ENCODE results near the gene PGAP6. TPM values are rescaled to one million over a fixed set of nuclear protein-coding genes. Genes with fewer than 3 reads are reported as not detected.

PGAP6 gene
- total and polyA plus RNA-seq, 9 of the 15 experiments (the other 6 are each of a cell fraction or from before 2014, with no cell fraction given): 0.45 to 50.2 (median 39.3) TPM

GRCh38 chr16:401468-402348, 19.9 kb upstream of the PGAP6 start, which contains the start of gene DECR2 (continued):
- peak; percentile 32; the same call in 1 of the 2 replicates for TF ChIP-seq ZNF316 (IDR thresholded peaks at IDR 0.05)
- TF ChIP-seq NFIC (IDR thresholded peaks at IDR 0.05): peak; percentile 87
- peak; percentile 31; the same call in 1 of the 2 replicates for TF ChIP-seq ETV5 (CRISPR knock-in tag; IDR thresholded peaks at IDR 0.05; ENCODE audit: low read depth)
- TF ChIP-seq ZBTB1 (CRISPR knock-in tag; IDR thresholded peaks at IDR 0.05; ENCODE audit: borderline replicate concordance, low read depth): peak; percentile 86
- peak; percentile 54 for TF ChIP-seq DPF2 (IDR thresholded peaks at IDR 0.05)
- TF ChIP-seq ZBTB43 (CRISPR knock-in tag; IDR thresholded peaks at IDR 0.05): no peak; the same call in 1 of the 2 replicates
- no peak for TF ChIP-seq ZNF398 (CRISPR knock-in tag; IDR thresholded peaks at IDR 0.05)
- peak; percentile 32 for TF ChIP-seq PHF20 (IDR thresholded peaks at IDR 0.05; ENCODE audit: partially characterized antibody)
- 0 out of 2 replicates have a peak, but pooled peaks have one; percentile 31 for TF ChIP-seq ZNF197 (CRISPR knock-in tag; IDR thresholded peaks at IDR 0.05; ENCODE audit: low read depth)
- TF ChIP-seq NCOR1 (IDR thresholded peaks at IDR 0.05): peak; percentile 46
- peak; percentile 73 for TF ChIP-seq CCNT2 (IDR thresholded peaks at IDR 0.05; ENCODE audit: borderline replicate concordance, extremely low read depth, insufficient read length, low read depth, low read length)
- TF ChIP-seq SRSF1 (IDR thresholded peaks at IDR 0.05; ENCODE audit: low read depth, low read length): no peak
- no peak for TF ChIP-seq DLX4 (CRISPR knock-in tag; IDR thresholded peaks at IDR 0.05)
- TF ChIP-seq SP1 (CRISPR knock-in tag; IDR thresholded peaks at IDR 0.05): peak; percentile 70
- peak; percentile 77; the same call in 1 of the 2 replicates for TF ChIP-seq ZNF263 (CRISPR knock-in tag; IDR thresholded peaks at IDR 0.05; ENCODE audit: borderline replicate concordance)
- 0 out of 2 replicates have a peak, but pooled peaks have one; percentile 11 for TF ChIP-seq GATAD2A (IDR thresholded peaks at IDR 0.05)
- TF ChIP-seq MBD2 (IDR thresholded peaks at IDR 0.05; ENCODE audit: borderline replicate concordance, low read depth): peak; percentile 18; the same call in 1 of the 2 replicates
- TF ChIP-seq SMAD4 (CRISPR knock-in tag; conservative IDR thresholded peaks at IDR 0.05): peak; percentile 79
- no peak for TF ChIP-seq ETS2 (tag; IDR thresholded peaks at IDR 0.05; ENCODE audit: borderline replicate concordance, poor library complexity, severe bottlenecking)
- TF ChIP-seq ZNF717 (CRISPR knock-in tag; IDR thresholded peaks at IDR 0.05): 0 out of 2 replicates have a peak, but pooled peaks have one; percentile 32
- TF ChIP-seq RB1 (IDR thresholded peaks at IDR 0.05; ENCODE audit: low read depth): peak; percentile 87
- no peak for TF ChIP-seq SRSF9 (IDR thresholded peaks at IDR 0.05; ENCODE audit: borderline replicate concordance, low read depth, low read length)
- TF ChIP-seq SAP30 (IDR thresholded peaks at IDR 0.05; ENCODE audit: borderline replicate concordance, insufficient read depth, low read depth, low read length, poor library complexity, severe bottlenecking): peak; percentile 10

Measured in K562 (cell line).